Measurements from ENCODE around the gene PHRF1.

The PHRF1 gene

GRCh38 chr11:617199-617911 is 41.1 kb downstream of the PHRF1 start:
- no peak for DNase-seq

- no peak for DNase-seq
These were observed 41.8 kb downstream of the PHRF1 start for GRCh38 chr11:617912-618682.

GRCh38 chr11:618856-619627 is 42.8 kb downstream of the PHRF1 start:
- no peak for DNase-seq

GRCh38 chr11:619628-620050 is 43.4 kb downstream of the PHRF1 start:
- DNase-seq, result no peak

DNA sequence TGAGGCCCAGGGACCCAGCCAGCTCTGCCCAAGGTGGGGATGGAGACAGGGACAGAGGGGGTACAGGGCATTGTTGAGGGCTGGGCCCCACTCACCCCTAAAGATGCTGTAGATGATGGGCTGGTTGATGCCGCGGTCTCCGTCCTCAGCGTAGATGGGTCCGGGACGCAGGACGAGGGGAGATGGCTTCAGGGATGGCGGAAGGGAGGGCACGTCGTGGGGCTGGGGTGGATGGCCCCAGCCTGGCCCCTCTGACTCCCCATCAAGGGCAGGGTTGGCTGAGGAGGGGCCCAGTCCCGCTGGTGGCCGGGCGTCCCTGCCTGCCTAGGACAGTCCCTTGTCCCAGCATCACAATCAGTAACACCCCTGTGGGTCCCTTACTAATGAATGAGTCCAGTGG is 43.9 kb downstream of the PHRF1 start:
- DNase-seq, result no peak

- no peak for DNase-seq
These were observed 44.9 kb downstream of the PHRF1 start for GRCh38 chr11:620935-621814.

DNA sequence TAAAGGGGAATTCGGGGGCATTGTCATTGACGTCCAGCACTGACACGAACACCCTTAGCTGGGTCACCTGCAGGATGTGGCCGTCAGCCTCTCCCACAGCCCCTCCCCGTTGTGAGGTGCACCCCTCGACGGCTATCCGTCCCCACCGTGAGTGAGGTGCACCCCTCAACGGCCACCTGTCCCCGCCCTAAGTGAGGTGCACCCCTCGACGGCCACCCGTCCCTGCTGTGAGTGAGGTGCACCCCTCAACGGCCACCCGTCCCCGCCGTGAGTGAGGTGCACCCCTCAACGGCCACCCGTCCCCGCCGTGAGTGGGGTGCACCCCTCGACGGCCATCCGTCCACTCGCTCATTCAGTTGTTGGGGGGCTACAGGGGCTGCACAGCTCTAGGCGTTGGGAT is 45.6 kb downstream of the PHRF1 start:
- DNase-seq, result no peak

DNA sequence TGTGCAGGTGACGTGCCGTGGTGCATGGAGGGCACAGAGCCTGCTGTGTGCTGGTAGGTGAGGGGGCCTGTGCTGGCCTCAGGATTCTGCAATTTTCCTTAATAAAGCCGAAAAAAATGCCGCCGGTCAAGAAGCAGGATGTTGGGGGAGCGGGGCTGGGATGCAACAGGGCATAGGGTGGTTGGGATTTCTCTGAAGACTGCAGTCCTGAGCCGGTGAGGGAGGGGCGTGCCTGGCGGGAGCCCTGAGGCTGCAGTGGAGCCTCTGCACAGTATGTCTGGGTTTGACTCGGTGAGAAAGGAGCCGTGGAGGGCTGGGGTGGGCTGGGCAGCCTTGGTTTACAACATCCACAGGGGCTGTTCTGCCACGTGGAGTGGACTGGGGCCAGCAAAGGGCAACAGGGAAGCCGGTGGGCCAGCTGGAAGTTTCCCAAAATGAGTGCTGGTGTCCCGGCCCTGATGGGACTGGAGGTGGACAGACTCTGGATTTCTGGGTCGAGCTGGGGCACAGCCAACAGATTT is 47.1 kb downstream of the PHRF1 start:
- no peak for DNase-seq

DNA sequence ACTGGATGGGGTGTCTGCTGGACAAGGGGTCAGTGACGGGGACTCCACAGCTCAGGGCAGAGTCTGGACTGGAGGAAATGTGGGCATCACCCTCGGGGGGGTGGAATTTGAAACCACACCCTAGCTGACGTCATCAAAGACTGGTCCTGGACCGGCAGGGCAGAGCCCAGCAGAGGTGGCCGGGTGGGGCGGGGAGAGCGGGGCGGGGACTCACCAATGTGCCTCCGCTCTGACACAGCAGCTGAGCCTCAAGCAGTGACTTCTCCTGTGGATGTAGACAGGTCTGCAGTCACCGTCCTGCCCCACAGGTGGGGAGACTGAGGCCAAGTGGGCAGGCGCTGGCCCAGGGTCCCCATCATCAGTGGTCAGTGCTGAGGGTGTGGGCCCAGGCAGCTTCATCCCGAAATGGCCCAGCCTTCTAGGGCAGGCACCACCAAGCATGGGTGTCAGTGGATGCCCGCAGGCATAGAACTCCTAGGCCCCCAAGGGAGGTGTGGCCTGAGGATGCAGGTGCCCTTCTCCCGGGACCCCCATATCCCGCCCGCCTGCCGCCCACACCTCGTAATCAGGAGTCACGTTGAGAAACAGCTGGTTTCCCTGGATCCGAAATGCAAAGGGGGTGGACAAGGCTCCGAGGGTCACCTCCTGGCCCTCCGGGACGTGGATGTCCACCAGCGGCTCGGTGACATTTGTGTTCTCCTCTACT is 47.9 kb downstream of the PHRF1 start:
- DNase-seq, result no peak

GRCh38 chr11:624705-625635 is 48.7 kb downstream of the PHRF1 start, which contains the start of gene CDHR5:
Gene CDHR5, minus strand, starts transcription at chr11:624955. Its CDS starts 53 bp downstream, at chr11:624902.
- no peak for DNase-seq

DNA sequence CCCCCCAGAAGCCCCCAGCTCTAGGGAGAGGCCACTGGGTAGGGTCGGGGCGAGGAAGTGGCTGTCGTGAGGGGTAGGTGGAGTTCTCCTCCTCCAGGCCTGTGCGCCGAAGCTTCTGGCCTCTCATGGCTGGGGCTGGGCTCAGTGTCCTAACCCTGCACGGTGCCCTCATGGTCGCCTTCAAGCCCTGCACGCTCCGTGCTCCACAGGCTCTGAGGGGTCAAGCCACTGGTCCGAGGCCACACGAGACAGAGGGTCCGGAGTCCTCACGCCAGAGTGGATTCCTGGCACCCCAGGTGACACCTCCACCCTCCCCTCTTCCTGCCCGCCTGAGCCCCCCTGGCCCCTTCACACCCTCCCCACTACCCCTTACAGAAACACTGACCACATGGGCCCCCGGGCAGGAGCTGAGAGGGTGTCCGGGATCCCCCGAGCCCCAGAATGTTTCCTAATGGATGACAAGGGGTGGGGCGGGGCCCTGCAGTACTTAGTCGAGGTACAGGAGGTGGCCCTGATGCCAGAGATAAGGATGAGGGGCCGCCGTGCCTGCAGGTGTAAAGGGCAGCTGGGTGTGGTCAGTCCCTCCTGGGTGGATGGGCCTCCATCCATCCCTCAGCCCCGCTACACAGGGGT is 49.5 kb downstream of the PHRF1 start:
- no peak for DNase-seq

- no peak for DNase-seq
These were observed 50.4 kb downstream of the PHRF1 start, which contains the start of gene SCT for GRCh38 chr11:626475-627307. Gene SCT, minus strand, starts transcription at chr11:627181. Its CDS starts 38 bp downstream, at chr11:627143.

DNA sequence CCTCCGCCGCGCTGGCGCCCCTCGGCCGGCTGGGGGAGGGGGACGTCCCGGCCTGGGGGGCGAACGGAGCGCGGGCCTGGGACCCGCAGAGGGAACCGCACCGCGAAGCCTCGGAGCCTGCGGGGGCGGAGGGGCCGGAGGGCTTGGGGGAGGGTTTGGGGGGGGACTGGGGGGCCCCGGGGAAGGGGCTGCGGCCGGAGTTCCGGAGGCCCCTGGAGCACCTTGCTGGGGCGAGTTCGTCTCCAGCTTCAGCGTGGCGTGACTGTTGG is 51.0 kb downstream of the PHRF1 start:
- no peak for DNase-seq

GRCh38 chr11:628056-628455 is 51.8 kb downstream of the PHRF1 start:
- DNase-seq, result no peak

DNA sequence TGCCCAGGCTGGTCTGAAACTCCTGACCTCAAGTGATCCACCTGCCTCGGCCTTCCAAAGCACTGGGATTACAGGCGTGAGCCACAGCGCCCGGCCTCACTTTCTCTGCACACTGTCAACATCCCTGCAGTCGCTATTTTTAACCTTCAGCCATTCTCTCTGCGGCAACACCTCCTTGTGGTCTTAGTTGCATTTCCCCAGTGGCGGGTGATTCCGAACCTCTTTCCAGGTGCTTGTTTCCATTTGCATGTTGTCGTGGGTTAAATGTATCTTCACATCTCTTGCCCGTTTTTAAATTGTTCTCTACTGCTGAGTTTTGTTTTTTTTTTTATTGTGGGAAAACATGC is 52.9 kb downstream of the PHRF1 start:
- no peak for DNase-seq

DNA sequence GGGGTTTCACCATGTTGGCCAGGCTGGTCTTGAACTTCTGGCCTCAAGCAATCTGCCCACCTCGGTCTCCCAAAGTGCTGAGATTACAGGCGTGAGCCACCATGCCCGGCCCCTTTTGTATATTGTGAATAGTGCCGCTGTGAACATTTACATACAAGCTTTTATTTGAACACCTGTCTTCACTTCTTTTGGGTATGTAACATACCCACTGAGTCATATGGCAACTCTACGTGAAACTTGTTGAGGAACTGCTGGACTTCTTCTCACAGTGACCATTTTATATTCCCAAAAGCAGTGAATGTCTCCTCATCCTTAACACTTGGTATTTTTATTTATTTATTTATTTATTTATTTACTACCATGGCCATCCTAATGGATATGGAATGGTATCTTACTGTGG is 54.6 kb downstream of the PHRF1 start:
- DNase-seq, result no peak

- DNase-seq, result no peak
These were observed 59.8 kb downstream of the PHRF1 start for GRCh38 chr11:635945-636510.

DNA sequence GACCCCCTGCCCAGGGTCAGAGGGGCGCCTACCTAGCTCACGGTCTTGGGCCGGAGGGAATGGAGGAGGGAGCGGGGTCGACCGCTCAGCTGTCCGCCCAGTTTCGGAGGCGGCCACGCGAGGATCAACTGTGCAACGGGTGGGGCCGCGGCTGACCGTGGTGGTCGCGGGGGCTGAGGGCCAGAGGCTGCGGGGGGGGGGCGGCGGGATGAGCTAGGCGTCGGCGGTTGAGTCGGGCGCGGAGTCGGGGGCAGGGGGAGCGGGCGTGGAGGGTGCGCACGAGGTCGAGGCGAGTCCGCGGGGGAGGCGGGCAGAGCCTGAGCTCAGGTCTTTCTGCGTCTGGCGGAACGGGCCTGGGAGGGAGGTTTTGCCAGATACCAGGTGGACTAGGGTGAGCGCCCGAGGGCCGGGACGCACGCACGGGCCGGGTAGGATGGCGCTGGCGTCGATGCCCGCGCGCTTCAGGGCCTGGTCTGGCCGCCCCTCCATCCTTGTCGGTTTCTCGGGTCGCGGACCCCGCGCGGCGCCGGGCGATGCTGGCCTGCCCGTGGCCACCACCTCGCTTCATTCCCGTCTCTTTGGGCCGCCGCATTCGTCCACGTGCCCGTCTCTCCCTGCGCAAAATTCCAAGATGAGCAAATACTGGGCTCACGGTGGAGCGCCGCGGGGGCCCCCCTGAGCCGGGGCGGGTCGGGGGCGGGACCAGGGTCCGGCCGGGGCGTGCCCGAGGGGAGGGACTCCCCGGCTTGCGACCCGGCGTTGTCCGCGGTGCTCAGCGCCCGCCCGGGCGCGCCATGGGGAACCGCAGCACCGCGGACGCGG is 60.5 kb downstream of the PHRF1 start, which contains the start of gene DRD4:
DRD4 (plus strand) TSS at position 759 of the 822 bp plus-strand sequence; CDS start at position 795, 36 bp downstream.
- no peak for DNase-seq
